CD4-positive, alpha-beta T cell (primary cell): ENCODE measurements around the gene LANCL1. TPM values are rescaled to one million over a fixed set of nuclear protein-coding genes. Genes with fewer than 3 reads are reported as not detected.

ENCODE experiments used
- ATAC-seq: fragments of 200-7000 bp; cut with Tn5 transposase; one replicate; pipeline ENCODE4 v1.10.0; 2022; ENCODE audit warnings: mild to moderate bottlenecking; ENCODE audit not compliant: poor library complexity
- CTCF ChIA-PET: fragments of 350-600 bp; sonication (Branson Sonifier 250); formaldehyde crosslinking; loops from one replicate; lab custom pipeline; 2021; ENCODE audit warnings: antibody characterized with exemption, inconsistent platforms; lab: Charles Lee
- POLR2A ChIA-PET: fragments of 350-600 bp; sonication (Branson Sonifier 250); formaldehyde crosslinking; loops from one replicate; lab custom pipeline; 2021; ENCODE audit warnings: antibody characterized with exemption, inconsistent platforms; lab: Charles Lee
- DNase-seq, 14 experiments: peaks; one replicate each; pipeline ENCODE4 v3.0.0-alpha.2; 2013 to 2020; ENCODE audit warnings: mixed read lengths in 2 of 14
- H3K27ac ChIP-seq, 2 donors: one replicate each; pipeline versions ENCODE4 v1.5.1 to v1.7.0; 2013; ENCODE audit warnings: low read length in 2 of 2, low read depth in 1 of 2, mild to moderate bottlenecking in 1 of 2
- H3K27me3 ChIP-seq, 2 experiments: 1 replicate in 1 of 2; 2 replicates in 1 of 2; pipeline versions ENCODE4 v1.6.1 to v1.7.0; 2013; ENCODE audit warnings: low read length in 2 of 2, control low read depth in 1 of 2, mild to moderate bottlenecking in 1 of 2, moderate library complexity in 1 of 2; ENCODE audit not compliant: insufficient read depth in 2 of 2, control insufficient read depth in 1 of 2
- H3K36me3 ChIP-seq: one replicate; pipeline ENCODE4 v1.6.1; 2013; ENCODE audit warnings: low read length, control low read depth; ENCODE audit not compliant: insufficient read depth
- H3K4me1 ChIP-seq: one replicate; pipeline ENCODE4 v1.6.1; 2013; ENCODE audit warnings: low read length, control low read depth; ENCODE audit not compliant: insufficient read depth
- H3K4me3 ChIP-seq: one replicate; pipeline ENCODE4 v1.5.1; 2013; ENCODE audit warnings: mild to moderate bottlenecking, low read length, moderate library complexity
- H3K9me3 ChIP-seq, 2 experiments: 1 replicate in 1 of 2; 2 replicates in 1 of 2; pipeline versions ENCODE4 v1.6.1 to v1.7.0; 2013; ENCODE audit warnings: low read length in 2 of 2, mild to moderate bottlenecking in 2 of 2, control low read depth in 1 of 2, moderate library complexity in 1 of 2; ENCODE audit not compliant: control insufficient read depth in 1 of 2, insufficient read depth in 1 of 2
- H3K27ac Mint-ChIP-seq: one replicate; pipeline ENCODE4 v1.8.0; 2020; ENCODE audit warnings: mixed read lengths
- H3K27me3 Mint-ChIP-seq: one replicate; pipeline ENCODE4 v1.8.0; 2021; ENCODE audit warnings: mixed read lengths
- H3K36me3 Mint-ChIP-seq: one replicate; pipeline ENCODE4 v1.8.0; 2021; ENCODE audit warnings: low read depth, mixed read lengths
- H3K4me1 Mint-ChIP-seq: one replicate; pipeline ENCODE4 v1.8.0; 2021; ENCODE audit warnings: low read depth, mixed read lengths
- H3K4me3 Mint-ChIP-seq: one replicate; pipeline ENCODE4 v1.8.0; 2020; ENCODE audit warnings: mild to moderate bottlenecking, mixed read lengths
- H3K9me3 Mint-ChIP-seq: one replicate; pipeline ENCODE4 v1.8.0; 2020; ENCODE audit warnings: mixed read lengths
- intact Hi-C, 2 experiments: fragments of 100-400 bp; cut with DNase I in 1 of 2; cut with micrococcal nuclease in 1 of 2; formaldehyde crosslinking; loops; one replicate each; pipeline versions ENCODE4 v1.15.1 to v1.9.0; 2023 to 2025; cut with DNase I, micrococcal nuclease
- polyA plus RNA-seq, 2 donors: library from polyadenylated mRNA; unstranded; fragments of 120-200 nt; gene quantifications; one replicate each; pipeline ENCODE4 v1.2.1, GENCODE V29; 2013
- total RNA-seq, 174 experiments: library from RNA in 2 of 174; stranded (reverse) in 2 of 174; gene quantifications; one replicate each; pipeline ENCODE4 v1.2.3 and lab custom pipeline; 2021 to 2026
- TF ChIP-seq, protein P1 (sequence below): fragments of 200-600 bp; IDR thresholded peaks from one replicate; pipeline ENCODE4 v1.8.0; 2022; ENCODE audit warnings: antibody characterized with exemption, mild to moderate bottlenecking

Gene LANCL1, protein sequence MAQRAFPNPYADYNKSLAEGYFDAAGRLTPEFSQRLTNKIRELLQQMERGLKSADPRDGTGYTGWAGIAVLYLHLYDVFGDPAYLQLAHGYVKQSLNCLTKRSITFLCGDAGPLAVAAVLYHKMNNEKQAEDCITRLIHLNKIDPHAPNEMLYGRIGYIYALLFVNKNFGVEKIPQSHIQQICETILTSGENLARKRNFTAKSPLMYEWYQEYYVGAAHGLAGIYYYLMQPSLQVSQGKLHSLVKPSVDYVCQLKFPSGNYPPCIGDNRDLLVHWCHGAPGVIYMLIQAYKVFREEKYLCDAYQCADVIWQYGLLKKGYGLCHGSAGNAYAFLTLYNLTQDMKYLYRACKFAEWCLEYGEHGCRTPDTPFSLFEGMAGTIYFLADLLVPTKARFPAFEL
- 10 to 100 TPM; 22.4 to 23.3 TPM for total RNA-seq
- polyA plus RNA-seq (2013, experiment 1 of 2) = 32.8 TPM
- 28.0 TPM for polyA plus RNA-seq (2013, experiment 2 of 2)
- 13.7 to 97.6 (median 55.5) reads per million in 172 experiments for total RNA-seq (lab: John Stamatoyannopoulos, UW)

- Mint-ChIP-seq H3K9me3 (no peaks in the 10 kb centered on the region), H3K27ac (peak within 1 kb of the TSS; percentile 97), H3K27me3 (no peaks in the 10 kb centered on the region), H3K4me1 (peaks cover 70% of the 10 kb centered on the region), H3K4me3 (peak within 1 kb of the TSS; percentile 100), H3K36me3 (peaks cover 38% of the 10 kb centered on the region)
- DNase-seq (peak; percentile 61 to 90 (median 73)), ATAC-seq (peak; percentile 98)
- TF ChIP-seq, protein P1, sequence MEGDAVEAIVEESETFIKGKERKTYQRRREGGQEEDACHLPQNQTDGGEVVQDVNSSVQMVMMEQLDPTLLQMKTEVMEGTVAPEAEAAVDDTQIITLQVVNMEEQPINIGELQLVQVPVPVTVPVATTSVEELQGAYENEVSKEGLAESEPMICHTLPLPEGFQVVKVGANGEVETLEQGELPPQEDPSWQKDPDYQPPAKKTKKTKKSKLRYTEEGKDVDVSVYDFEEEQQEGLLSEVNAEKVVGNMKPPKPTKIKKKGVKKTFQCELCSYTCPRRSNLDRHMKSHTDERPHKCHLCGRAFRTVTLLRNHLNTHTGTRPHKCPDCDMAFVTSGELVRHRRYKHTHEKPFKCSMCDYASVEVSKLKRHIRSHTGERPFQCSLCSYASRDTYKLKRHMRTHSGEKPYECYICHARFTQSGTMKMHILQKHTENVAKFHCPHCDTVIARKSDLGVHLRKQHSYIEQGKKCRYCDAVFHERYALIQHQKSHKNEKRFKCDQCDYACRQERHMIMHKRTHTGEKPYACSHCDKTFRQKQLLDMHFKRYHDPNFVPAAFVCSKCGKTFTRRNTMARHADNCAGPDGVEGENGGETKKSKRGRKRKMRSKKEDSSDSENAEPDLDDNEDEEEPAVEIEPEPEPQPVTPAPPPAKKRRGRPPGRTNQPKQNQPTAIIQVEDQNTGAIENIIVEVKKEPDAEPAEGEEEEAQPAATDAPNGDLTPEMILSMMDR = no peak
- Histone ChIP-seq H3K4me3 (peak within 1 kb of the TSS; percentile 96), H3K27me3 (no peaks in the 10 kb centered on the region), H3K27ac (peak within 1 kb of the TSS; percentile 79 to 94), H3K36me3 (peaks cover 19% of the 10 kb centered on the region), H3K9me3 (no peaks in the 10 kb centered on the region), H3K4me1 (peaks cover 18% of the 10 kb centered on the region)
- ChIA-PET POLR2A (no interaction called here), CTCF (no interaction called here)
- intact Hi-C loops = loop anchor here (2.0 to 10.0 kb wide), 3 partner anchors 302 to 476 kb away; partner anchors contain the start of gene KANSL1L (in 1 of the 2)
These were observed at the start of gene LANCL1 for GRCh38 chr2:210476194-210477128. Gene LANCL1, minus strand, starts transcription at chr2:210476759. Its CDS starts 363 bp downstream, at chr2:210476396.

DNA sequence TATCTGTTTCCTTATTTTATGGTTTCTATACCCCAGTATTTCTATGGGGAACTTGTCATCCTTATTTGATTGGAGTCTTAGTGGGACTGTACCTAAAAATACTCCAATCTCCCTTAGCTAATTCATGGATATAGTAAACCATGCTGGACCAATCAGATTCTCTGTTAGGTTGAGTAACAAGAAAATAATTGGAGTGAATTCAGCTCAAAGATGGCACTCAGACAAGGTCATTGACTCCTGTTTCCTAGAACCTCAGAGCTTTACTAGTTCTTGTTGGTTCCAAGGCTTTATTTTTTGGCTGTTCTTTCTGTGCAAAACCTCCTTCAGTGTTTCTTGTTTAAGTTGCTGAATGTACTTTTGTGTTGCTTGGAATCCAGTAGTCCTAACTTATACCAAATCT, 48.0 kb upstream of the LANCL1 start:
- ChIA-PET POLR2A (no interaction called here), CTCF (no interaction called here)
- intact Hi-C loops = no loop called here
- Mint-ChIP-seq H3K4me1 (no peaks in the 10 kb centered on the region), H3K27me3 (peaks cover 13% of the 10 kb centered on the region), H3K9me3 (no peaks in the 10 kb centered on the region), H3K36me3 (no peaks in the 10 kb centered on the region), H3K4me3 (no peak overlapping the region), H3K27ac (no peak overlapping the region)
- Histone ChIP-seq H3K27me3 (peaks cover 0 to 5% of the 10 kb centered on the region in 2 experiments), H3K4me1 (no peaks in the 10 kb centered on the region), H3K9me3 (no peaks in the 10 kb centered on the region), H3K27ac (no peak overlapping the region), H3K36me3 (no peaks in the 10 kb centered on the region), H3K4me3 (no peak overlapping the region)
- DNase-seq (no peak), ATAC-seq (no peak)
- TF ChIP-seq, protein P1 = no peak

DNA sequence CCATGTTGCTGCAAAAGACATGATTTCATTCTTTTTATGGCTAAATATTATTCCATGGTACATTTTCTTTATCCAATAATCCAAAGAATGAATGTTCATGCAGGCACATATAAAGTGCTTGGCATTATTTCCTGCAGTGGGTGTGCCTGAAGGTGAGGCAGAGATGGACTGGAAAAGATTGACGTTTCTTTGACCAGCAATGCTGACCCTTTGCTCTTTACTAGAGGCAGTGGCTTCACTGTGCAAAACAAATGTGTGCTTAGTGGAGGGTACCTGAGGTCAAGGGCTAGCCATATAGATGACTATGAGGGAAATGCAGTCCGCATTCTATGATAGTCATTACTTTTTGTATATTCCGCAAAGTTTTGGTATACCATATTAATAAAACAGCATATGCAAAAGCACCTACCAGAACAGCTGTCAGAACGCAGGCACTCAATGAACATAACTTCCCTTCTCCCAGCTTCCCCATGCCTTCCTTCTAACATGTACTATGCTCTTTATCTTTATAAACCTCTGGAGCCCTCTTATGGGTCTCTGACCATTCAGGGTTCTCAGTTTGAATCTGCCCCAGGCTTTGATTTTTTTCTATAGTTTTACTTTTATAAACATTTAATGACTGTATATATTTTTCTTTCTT, 47.2 kb upstream of the LANCL1 start:
- Mint-ChIP-seq H3K4me3 (no peak overlapping the region), H3K36me3 (no peaks in the 10 kb centered on the region), H3K4me1 (no peaks in the 10 kb centered on the region), H3K9me3 (no peaks in the 10 kb centered on the region), H3K27me3 (peaks cover 13% of the 10 kb centered on the region), H3K27ac (no peak overlapping the region)
- Histone ChIP-seq H3K27ac (no peak overlapping the region), H3K4me1 (no peaks in the 10 kb centered on the region), H3K4me3 (no peak overlapping the region), H3K36me3 (no peaks in the 10 kb centered on the region), H3K27me3 (peaks cover 0 to 5% of the 10 kb centered on the region in 2 experiments), H3K9me3 (no peaks in the 10 kb centered on the region)
- CTCF ChIA-PET = no interaction called here
- TF ChIP-seq, protein P1 = no peak
- ATAC-seq (no peak), DNase-seq (no peak)
- POLR2A ChIA-PET = no interaction called here
- intact Hi-C loops = no loop called here
